Karpas-422 (cell line): ENCODE data around the gene MED23. TPM values are rescaled to one million over a fixed set of nuclear protein-coding genes. Genes with fewer than 3 reads are reported as not detected.
"Not testable (repeated sequence)": the region's sequence is repeated elsewhere in the genome, so short reads cannot be mapped to it uniquely, and the experiment has no call there.

Source experiments
- DNase-seq: peaks from one replicate; pipeline ENCODE4 v3.0.0-alpha.2; 2015
- H2AFZ ChIP-seq: fragments of 200-600 bp; sonication (generic); 2 replicates; pipeline ENCODE4 v1.6.1; 2014; ENCODE audit warnings: antibody characterized with exemption, low read length, mixed read lengths
- H3K27ac ChIP-seq: fragments of 200-600 bp; sonication (generic); 2 replicates; pipeline ENCODE4 v1.5.1; 2014; ENCODE audit warnings: mild to moderate bottlenecking, low read length, moderate library complexity
- H3K27me3 ChIP-seq: fragments of 200-600 bp; sonication (generic); 2 replicates; pipeline ENCODE4 v1.6.1; 2014; ENCODE audit warnings: low read length, mixed read lengths
- H3K36me3 ChIP-seq: fragments of 200-600 bp; sonication (generic); 2 replicates; pipeline ENCODE4 v1.6.1; 2014; ENCODE audit warnings: low read length, mixed read lengths; ENCODE audit not compliant: insufficient read depth
- H3K4me1 ChIP-seq: fragments of 200-600 bp; sonication (generic); 2 replicates; pipeline ENCODE4 v1.6.1; 2014; ENCODE audit warnings: mild to moderate bottlenecking, low read length, mixed read lengths
- H3K4me2 ChIP-seq: fragments of 200-600 bp; sonication (generic); 2 replicates; pipeline ENCODE4 v1.6.1; 2014; ENCODE audit warnings: low read length, low read depth, mild to moderate bottlenecking; ENCODE audit not compliant: poor library complexity, severe bottlenecking
- H3K4me3 ChIP-seq: fragments of 200-600 bp; sonication (generic); 2 replicates; pipeline ENCODE4 v1.5.1; 2014; ENCODE audit warnings: mild to moderate bottlenecking, antibody characterized with exemption, low read length, mixed read lengths
- H3K79me2 ChIP-seq: fragments of 200-600 bp; sonication (generic); 2 replicates; pipeline ENCODE4 v1.6.1; 2014; ENCODE audit warnings: mild to moderate bottlenecking, low read length, mixed read lengths
- H3K9ac ChIP-seq: fragments of 200-600 bp; sonication (generic); 2 replicates; pipeline ENCODE4 v1.6.0; 2014; ENCODE audit warnings: low read length
- H3K9me2 ChIP-seq: fragments of 200-600 bp; sonication (generic), shearing (Covaris generic); replicated peaks from 2 replicates; pipeline ENCODE4 v1.6.0; 2014; ENCODE audit warnings: mild to moderate bottlenecking, low read length, moderate library complexity; ENCODE audit not compliant: insufficient read depth
- H3K9me3 ChIP-seq: fragments of 300-700, 200-600 bp; sonication (generic); 2 replicates; pipeline ENCODE4 v1.6.1; 2014; ENCODE audit warnings: low read length, mixed read lengths
- H4K20me1 ChIP-seq: fragments of 200-600 bp; sonication (generic); 2 replicates; pipeline ENCODE4 v1.6.1; 2014; ENCODE audit warnings: mild to moderate bottlenecking, antibody characterized with exemption, low read length, low read depth; ENCODE audit not compliant: insufficient read depth
- total RNA-seq: library from RNA; depleted of rRNA; stranded (reverse); fragments of >200 nt; shearing (Covaris generic); gene quantifications from 2 replicates; pipeline ENCODE4 v1.2.3, GENCODE V29; 2014; ENCODE audit warnings: low replicate concordance

Gene MED23
- total RNA-seq, 1 experiment from 2014 or later, result 67.0 TPM

DNA sequence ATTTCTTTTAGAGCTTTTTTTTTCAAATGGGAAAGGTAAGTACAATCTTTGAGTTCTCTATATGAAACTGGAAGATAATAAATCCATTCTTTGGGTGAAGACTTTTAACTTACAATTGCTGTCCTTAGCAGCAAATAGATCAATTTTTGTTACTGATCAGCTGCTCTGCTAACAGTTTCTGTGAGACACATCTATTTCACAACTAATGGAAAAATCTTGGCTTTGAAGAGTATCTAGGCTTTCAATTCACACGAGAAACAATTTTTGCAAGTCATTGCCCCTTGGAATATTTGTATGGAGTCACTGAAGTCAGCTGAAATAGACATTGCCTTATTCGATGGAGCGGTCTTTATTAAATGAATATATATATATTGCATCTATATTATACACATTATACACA lies 75.5 kb downstream of the MED23 start:
- no peak for DNase-seq
- H3K4me1 ChIP-seq, result no peaks in the 10 kb centered on the region
- H3K4me2 ChIP-seq, result no peak overlapping the region
- H3K4me3 ChIP-seq, result no peak overlapping the region
- H3K9me2 ChIP-seq, result no peaks in the 10 kb centered on the region
- no peak overlapping the region for H2AFZ ChIP-seq
- no peaks in the 10 kb centered on the region for H4K20me1 ChIP-seq
- no peaks in the 10 kb centered on the region for H3K36me3 ChIP-seq
- H3K27me3 ChIP-seq, result no peaks in the 10 kb centered on the region
- no peaks in the 10 kb centered on the region for H3K79me2 ChIP-seq
- H3K27ac ChIP-seq, result no peak overlapping the region
- H3K9me3 ChIP-seq, result no peaks in the 10 kb centered on the region
- no peak overlapping the region for H3K9ac ChIP-seq

DNA sequence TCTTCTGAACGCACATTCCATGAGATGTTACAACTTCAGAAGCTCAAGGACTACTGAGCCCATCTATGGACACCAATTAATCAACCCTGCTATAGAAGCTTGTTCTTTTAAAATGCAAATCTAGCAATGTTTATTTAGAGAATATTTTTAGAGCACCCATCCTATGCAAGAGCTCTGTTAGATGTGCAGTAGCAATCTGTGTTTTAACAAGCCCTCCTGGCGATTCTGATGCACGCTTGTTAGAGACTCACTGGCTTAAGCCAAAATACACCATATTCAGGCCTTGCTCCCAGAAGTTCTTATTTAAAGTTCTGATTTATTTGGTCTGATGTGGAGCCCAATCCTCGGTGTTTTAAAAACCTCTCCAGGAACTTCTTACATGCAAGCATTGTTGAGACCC lies 76.1 kb downstream of the MED23 start:
- no peaks in the 10 kb centered on the region for H3K27me3 ChIP-seq
- no peaks in the 10 kb centered on the region for H3K36me3 ChIP-seq
- no peaks in the 10 kb centered on the region for H4K20me1 ChIP-seq
- no peak overlapping the region for H3K27ac ChIP-seq
- H3K4me1 ChIP-seq, result no peaks in the 10 kb centered on the region
- no peak overlapping the region for H2AFZ ChIP-seq
- no peak for DNase-seq
- no peak overlapping the region for H3K4me2 ChIP-seq
- H3K9me2 ChIP-seq, result no peaks in the 10 kb centered on the region
- no peaks in the 10 kb centered on the region for H3K9me3 ChIP-seq
- no peak overlapping the region for H3K9ac ChIP-seq
- H3K79me2 ChIP-seq, result no peaks in the 10 kb centered on the region
- no peak overlapping the region for H3K4me3 ChIP-seq

DNA sequence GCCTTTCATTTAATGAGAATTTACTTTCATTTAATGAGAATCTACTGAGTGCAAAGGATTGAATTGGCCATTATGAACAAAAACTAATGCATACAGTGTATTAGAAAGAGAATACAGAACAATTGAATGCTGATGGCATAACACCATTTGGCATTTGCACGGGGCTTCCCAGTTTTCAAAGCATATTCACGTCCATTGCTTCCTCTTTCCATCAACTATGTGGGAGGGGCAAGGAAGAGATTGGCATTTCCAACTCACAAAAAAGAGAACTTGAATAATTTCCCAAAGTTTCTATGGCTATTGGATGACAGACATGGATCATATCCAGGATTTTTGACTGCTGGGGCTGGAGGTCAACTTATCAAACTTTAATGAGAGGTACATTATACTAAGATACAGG lies 78.2 kb downstream of the MED23 start:
- Histone ChIP-seq H3K27me3 (no peaks in the 10 kb centered on the region), H2AFZ (no peak overlapping the region), H3K9me2 (no peaks in the 10 kb centered on the region), H4K20me1 (no peaks in the 10 kb centered on the region), H3K4me2 (no peak overlapping the region), H3K79me2 (no peaks in the 10 kb centered on the region), H3K9ac (no peak overlapping the region), H3K27ac (no peak overlapping the region), H3K4me1 (no peaks in the 10 kb centered on the region), H3K9me3 (no peaks in the 10 kb centered on the region), H3K4me3 (no peak overlapping the region), H3K36me3 (no peaks in the 10 kb centered on the region)
- no peak for DNase-seq

DNA sequence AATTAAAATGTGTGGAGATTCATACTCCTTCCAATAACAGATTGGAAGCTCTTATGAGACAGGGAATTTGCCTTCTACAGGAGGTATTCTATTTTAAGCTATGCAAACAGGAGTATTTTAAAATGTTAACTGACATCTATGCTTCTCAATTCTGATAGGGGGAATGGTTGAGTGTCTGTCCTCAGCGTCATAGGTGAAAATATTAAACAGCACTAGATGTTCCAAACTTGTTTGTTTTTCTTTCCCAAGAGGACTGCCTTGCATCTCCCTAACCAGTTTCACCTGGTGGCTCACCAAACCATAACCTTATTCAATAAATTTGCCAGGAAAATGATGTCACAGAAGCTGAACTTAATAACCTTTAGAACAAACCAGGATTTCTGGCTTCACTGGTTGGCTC lies 79.6 kb downstream of the MED23 start:
- Histone ChIP-seq H3K4me1 (no peaks in the 10 kb centered on the region), H3K9ac (no peak overlapping the region), H3K9me3 (no peaks in the 10 kb centered on the region), H3K27ac (no peak overlapping the region), H3K4me3 (no peak overlapping the region), H2AFZ (no peak overlapping the region), H3K4me2 (no peak overlapping the region), H3K36me3 (no peaks in the 10 kb centered on the region), H3K27me3 (no peaks in the 10 kb centered on the region), H3K79me2 (no peaks in the 10 kb centered on the region), H3K9me2 (no peaks in the 10 kb centered on the region), H4K20me1 (no peaks in the 10 kb centered on the region)
- no peak for DNase-seq

DNA sequence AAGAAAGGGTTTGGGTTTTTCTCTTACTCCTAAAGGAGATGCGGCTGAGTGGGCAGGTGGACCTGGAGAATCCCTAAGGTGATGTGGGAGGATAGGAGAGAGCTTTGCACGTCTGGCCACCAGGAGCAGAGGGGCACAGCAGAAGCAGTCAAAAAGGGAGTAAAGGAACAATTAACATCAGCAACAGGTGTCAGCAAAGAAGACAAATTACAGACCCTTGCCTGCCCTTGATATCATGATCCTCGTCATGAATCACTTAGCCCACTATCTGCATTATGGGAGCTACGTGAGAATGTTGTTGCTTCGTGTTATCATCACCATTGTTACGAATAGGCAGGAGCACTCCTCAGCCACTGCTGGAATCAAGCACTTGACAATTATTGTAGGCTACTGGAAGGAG lies 80.6 kb downstream of the MED23 start:
- Histone ChIP-seq H3K4me1 (no peaks in the 10 kb centered on the region), H2AFZ (no peak overlapping the region), H3K9me3 (no peaks in the 10 kb centered on the region), H4K20me1 (no peaks in the 10 kb centered on the region), H3K4me3 (no peak overlapping the region), H3K79me2 (no peaks in the 10 kb centered on the region), H3K4me2 (no peak overlapping the region), H3K27ac (no peak overlapping the region), H3K9ac (no peak overlapping the region), H3K9me2 (no peaks in the 10 kb centered on the region), H3K36me3 (no peaks in the 10 kb centered on the region), H3K27me3 (no peaks in the 10 kb centered on the region)
- no peak for DNase-seq

DNA sequence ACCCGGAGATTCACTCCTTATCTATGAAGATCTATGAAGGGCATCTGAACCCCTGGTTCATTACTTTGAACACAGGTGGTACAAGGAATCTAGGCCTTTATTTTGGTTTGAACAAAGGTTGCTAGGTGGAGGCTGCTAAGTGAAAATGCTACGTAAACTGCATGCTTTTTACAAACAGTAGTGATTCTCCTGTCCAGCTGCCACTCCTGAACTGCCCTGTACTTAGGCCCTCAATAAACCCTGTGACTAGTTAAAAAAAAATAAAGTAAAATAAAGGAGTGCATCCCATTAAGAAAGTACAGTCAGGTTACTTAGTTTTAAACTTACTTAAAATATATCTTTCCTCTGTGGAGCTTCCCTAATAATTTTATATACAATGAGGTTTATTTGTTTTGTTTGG lies 82.7 kb downstream of the MED23 start:
- Histone ChIP-seq H3K9me2 (no peaks in the 10 kb centered on the region), H3K9ac (no peak overlapping the region), H3K27ac (no peak overlapping the region), H3K79me2 (no peaks in the 10 kb centered on the region), H3K4me1 (no peaks in the 10 kb centered on the region), H4K20me1 (no peaks in the 10 kb centered on the region), H3K9me3 (no peaks in the 10 kb centered on the region), H3K36me3 (no peaks in the 10 kb centered on the region), H3K4me2 (no peak overlapping the region), H2AFZ (no peak overlapping the region), H3K4me3 (no peak overlapping the region), H3K27me3 (no peaks in the 10 kb centered on the region)
- no peak for DNase-seq

DNA sequence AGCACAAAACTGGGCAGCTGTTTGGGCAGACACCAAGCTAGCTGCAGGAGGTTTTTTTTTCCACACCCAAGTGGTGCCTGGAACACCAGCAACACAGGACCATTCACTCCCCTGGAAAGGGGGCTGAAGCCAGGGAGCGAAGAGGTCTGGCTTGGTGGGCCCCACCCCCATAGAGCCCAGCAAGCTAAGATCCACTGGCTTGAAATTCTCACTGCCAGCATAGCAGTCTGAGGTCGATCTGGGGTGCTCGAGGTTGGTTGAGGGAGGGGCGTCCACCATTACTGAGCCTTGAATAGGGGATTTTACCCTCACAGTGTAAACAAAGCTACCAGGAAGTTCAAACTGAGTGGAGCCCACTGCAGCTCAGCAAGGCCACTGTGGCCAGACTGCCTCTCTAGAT lies 89.4 kb downstream of the MED23 start:
- not testable (repeated sequence) for H3K36me3 ChIP-seq, H3K79me2 ChIP-seq, H3K4me2 ChIP-seq, H3K27me3 ChIP-seq, H2AFZ ChIP-seq, H3K27ac ChIP-seq, H3K9ac ChIP-seq, H3K9me3 ChIP-seq, H3K9me2 ChIP-seq, H3K4me3 ChIP-seq, H4K20me1 ChIP-seq, H3K4me1 ChIP-seq, DNase-seq

DNA sequence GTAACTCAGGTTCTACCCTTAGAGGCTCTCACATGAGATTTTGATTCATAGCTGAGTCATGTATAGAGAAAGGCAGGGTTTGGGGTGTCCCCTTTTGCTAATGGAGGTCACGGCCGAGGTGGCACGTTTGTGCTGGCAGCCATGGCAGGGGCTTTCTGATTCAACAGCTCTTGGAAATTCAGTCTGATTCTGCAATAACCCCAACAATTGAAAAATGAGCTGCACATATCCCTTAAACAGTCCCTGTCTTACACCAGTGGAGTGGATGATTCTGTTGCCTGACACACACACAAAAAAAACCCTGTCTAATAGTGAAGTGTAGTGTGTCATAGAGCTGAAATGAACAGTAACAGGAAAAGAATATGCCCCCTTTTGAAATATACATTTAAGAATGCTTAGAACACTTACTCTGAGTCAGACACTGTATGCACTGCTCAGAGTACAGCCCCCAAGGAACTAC lies 95.4 kb downstream of the MED23 start:
- no peak for DNase-seq
- Histone ChIP-seq H2AFZ (no peak overlapping the region), H3K4me2 (no peak overlapping the region)

DNA sequence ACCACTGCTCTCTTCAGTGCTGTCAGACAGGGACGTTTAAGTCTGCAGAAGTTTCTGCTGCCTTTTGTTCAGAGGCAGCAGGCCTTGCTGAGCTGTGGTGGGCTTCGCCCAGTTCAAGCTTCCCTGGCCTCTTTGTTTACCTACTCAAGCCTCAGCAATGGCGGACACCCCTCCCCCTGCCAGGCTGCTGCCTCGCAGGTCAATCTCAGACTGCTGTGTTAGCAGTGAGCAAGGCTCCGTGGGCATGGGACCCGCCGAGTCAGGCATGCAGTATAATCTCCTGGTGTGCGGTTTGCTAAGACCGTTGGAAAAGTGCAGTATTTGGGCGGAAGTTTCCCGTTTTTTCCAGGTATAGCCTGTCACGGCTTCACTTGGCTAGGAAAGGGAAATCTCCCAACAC lies 96.4 kb downstream of the MED23 start:
- not testable (repeated sequence) for H3K27ac ChIP-seq, H3K4me1 ChIP-seq, H3K79me2 ChIP-seq, H3K9ac ChIP-seq, H3K4me3 ChIP-seq, H3K27me3 ChIP-seq, H3K36me3 ChIP-seq, H4K20me1 ChIP-seq, H3K9me2 ChIP-seq, H3K4me2 ChIP-seq, H3K9me3 ChIP-seq, H2AFZ ChIP-seq, DNase-seq

More for the DNA sequence above, 95.4 kb downstream of the MED23 start:
- H3K27me3 ChIP-seq, result no peaks in the 10 kb centered on the region
- no peaks in the 10 kb centered on the region for H3K9me3 ChIP-seq
- no peaks in the 10 kb centered on the region for H4K20me1 ChIP-seq
- H3K9me2 ChIP-seq, result no peaks in the 10 kb centered on the region
- H3K9ac ChIP-seq, result no peak overlapping the region
- H3K4me1 ChIP-seq, result no peaks in the 10 kb centered on the region
- H3K27ac ChIP-seq, result no peak overlapping the region
- H3K4me3 ChIP-seq, result no peak overlapping the region
- no peaks in the 10 kb centered on the region for H3K79me2 ChIP-seq
- no peaks in the 10 kb centered on the region for H3K36me3 ChIP-seq
